ENCODE data around the gene CCDC28B. TPM values are rescaled to one million over a fixed set of nuclear protein-coding genes. Genes with fewer than 3 reads are reported as not detected.
A peak's percentile ranks its signal among the peaks of the same experiment; 100 is the strongest.

CCDC28B gene
- total and polyA plus RNA-seq, 2 of the 13 experiments (the other 11 are each of a cell fraction or from before 2014, with no cell fraction given): 2.6 to 3.5 TPM

DNA sequence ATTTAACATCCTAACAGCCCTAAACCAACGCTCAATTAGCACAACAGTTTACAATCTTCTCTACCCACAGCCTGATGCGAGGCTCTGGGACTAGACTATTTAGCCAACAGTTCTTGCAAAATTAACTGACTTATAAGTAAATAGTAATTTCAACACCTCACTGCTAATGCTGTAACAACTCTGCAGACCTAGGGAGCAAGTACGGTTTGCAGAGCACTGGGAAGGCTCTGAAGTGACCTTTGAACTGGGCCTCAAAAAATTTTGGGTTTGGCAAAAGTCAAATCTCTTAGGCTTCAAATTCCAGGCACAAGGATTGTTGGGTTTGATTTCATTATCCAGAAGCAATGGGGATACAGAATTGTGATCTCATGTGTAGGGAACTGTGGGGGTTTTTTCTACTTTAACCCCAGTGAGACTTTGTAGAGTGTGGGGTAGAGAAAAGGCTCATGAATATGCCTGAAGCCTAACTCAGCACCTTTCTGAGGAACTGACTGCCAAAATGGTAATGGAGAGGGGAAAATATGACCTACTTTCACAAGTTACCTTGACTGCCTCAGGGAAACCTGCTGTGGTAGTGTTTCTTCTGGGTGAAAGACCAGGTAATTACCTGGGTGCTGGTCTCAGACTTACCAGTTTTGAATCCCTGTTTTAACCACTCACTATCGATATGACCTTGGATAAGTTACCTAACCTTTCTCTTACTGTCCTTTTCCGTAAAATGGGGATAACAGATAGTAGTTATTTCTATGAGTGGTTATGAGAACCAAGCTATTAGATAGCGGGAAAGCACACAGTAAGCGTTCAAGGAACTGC, 21.8 kb upstream of the CCDC28B start (continued):
- TF ChIP-seq SALL1 (CRISPR knock-in tag; IDR thresholded peaks at IDR 0.05) (peak; percentile 41; the same call in 1 of the 2 replicates), SIN3A (IDR thresholded peaks at IDR 0.05; ENCODE audit: borderline replicate concordance, low read depth, low read length) (0 out of 2 replicates have a peak, but pooled peaks have one; percentile 9), KLF9 (CRISPR knock-in tag; IDR thresholded peaks at IDR 0.05; ENCODE audit: low read depth) (no peak), ZNF512 (CRISPR knock-in tag; IDR thresholded peaks at IDR 0.05) (no peak), PRDM10 (CRISPR knock-in tag; IDR thresholded peaks at IDR 0.05; ENCODE audit: low read depth) (no peak), ZNF576 (CRISPR knock-in tag; IDR thresholded peaks at IDR 0.05) (no peak), TBX2 (CRISPR knock-in tag; IDR thresholded peaks at IDR 0.05; ENCODE audit: borderline replicate concordance) (peak; percentile 89), MAF1 (CRISPR knock-in tag; IDR thresholded peaks at IDR 0.05; ENCODE audit: borderline replicate concordance) (no peak), TFDP2 (CRISPR knock-in tag; IDR thresholded peaks at IDR 0.05) (no peak), USF2 (IDR thresholded peaks at IDR 0.05; ENCODE audit: low read depth, low read length) (no peak), USF2 (CRISPR knock-in tag; IDR thresholded peaks at IDR 0.05; ENCODE audit: borderline replicate concordance) (no peak), KDM4B (CRISPR knock-in tag; IDR thresholded peaks at IDR 0.05) (no peak), MYC (CRISPR knock-in tag; IDR thresholded peaks at IDR 0.05; ENCODE audit: borderline replicate concordance) (no peak), ZNF879 (CRISPR knock-in tag; IDR thresholded peaks at IDR 0.05) (no peak)
- TF ChIP-seq, protein P1, sequence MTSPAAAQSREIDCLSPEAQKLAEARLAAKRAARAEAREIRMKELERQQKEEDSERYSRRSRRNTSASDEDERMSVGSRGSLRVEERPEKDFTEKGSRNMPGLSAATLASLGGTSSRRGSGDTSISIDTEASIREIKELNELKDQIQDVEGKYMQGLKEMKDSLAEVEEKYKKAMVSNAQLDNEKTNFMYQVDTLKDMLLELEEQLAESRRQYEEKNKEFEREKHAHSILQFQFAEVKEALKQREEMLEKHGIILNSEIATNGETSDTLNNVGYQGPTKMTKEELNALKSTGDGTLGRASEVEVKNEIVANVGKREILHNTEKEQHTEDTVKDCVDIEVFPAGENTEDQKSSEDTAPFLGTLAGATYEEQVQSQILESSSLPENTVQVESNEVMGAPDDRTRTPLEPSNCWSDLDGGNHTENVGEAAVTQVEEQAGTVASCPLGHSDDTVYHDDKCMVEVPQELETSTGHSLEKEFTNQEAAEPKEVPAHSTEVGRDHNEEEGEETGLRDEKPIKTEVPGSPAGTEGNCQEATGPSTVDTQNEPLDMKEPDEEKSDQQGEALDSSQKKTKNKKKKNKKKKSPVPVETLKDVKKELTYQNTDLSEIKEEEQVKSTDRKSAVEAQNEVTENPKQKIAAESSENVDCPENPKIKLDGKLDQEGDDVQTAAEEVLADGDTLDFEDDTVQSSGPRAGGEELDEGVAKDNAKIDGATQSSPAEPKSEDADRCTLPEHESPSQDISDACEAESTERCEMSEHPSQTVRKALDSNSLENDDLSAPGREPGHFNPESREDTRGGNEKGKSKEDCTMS (CRISPR knock-in tag; conservative IDR thresholded peaks at IDR 0.05): no peak
